ENCODE measurements around the gene CHSY3. TPM values are rescaled to one million over a fixed set of nuclear protein-coding genes. Genes with fewer than 3 reads are reported as not detected.

The CHSY3 gene
- total and polyA plus RNA-seq, 4 donors, result 3.5 to 32.5 (median 14.8) TPM

DNA sequence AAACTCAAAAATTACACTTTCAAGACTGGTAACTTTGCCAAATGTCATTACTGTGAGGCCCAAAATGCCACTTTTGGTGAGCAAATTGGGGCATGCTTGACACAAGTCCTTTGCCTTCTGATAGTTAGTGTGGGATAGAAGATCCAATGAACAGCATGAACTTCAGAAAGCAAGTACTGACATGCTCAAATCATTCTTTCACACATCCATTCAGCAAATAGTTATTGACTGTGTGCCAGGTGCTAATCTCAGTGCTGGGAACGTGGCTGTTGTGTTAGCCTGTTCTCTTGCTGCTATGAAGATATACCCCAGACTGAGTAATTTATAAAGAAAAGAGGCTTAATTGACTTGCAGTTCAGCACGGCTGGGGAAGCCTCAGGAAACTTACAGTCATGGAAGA is 247.0 kb downstream of the CHSY3 start:
- Histone ChIP-seq H3K36me3 (ENCODE audit: control insufficient read depth in 1 of 2, insufficient read depth in 2 of 2, low read length in 1 of 2) (no peaks in the 10 kb centered on the region), H3K27me3 (ENCODE audit: control insufficient read depth in 1 of 2, insufficient read depth in 2 of 2, low read length in 1 of 2) (no peaks in the 10 kb centered on the region), H3K4me1 (ENCODE audit: control insufficient read depth in 1 of 2, insufficient read depth in 2 of 2, low read length in 2 of 2) (peaks cover 2% of the 10 kb centered on the region in 2 donors), H3K9me3 (ENCODE audit: control insufficient read depth, low read length) (no peaks in the 10 kb centered on the region), H3K27ac (ENCODE audit: low read depth in 1 of 2, low read length in 2 of 2) (no peak overlapping the region), H3K4me3 (ENCODE audit: low read length in 2 of 2) (no peak overlapping the region)
- no peak for ATAC-seq (ENCODE audit: low FRiP score)
- intact Hi-C loops (cut with DNase I), result no loop called here
- WGBS, 2 donors, result 4% methylated on average over 2 of the region's 2 CpGs
- DNase-seq, result no peak

GRCh38 chr5:130155345-130156011 is 251.2 kb downstream of the CHSY3 start:
- Histone ChIP-seq H3K27ac (ENCODE audit: low read depth in 1 of 2, low read length in 2 of 2) (peak overlapping the region in 1 of 2 donors; percentile 90), H3K9me3 (ENCODE audit: control insufficient read depth, low read length) (no peaks in the 10 kb centered on the region), H3K4me3 (ENCODE audit: low read length in 2 of 2) (peak overlapping the region in 1 of 2 donors; percentile 26), H3K36me3 (ENCODE audit: control insufficient read depth in 1 of 2, insufficient read depth in 2 of 2, low read length in 1 of 2) (no peaks in the 10 kb centered on the region), H3K4me1 (ENCODE audit: control insufficient read depth in 1 of 2, insufficient read depth in 2 of 2, low read length in 2 of 2) (no peaks in the 10 kb centered on the region), H3K27me3 (ENCODE audit: control insufficient read depth in 1 of 2, insufficient read depth in 2 of 2, low read length in 1 of 2) (no peaks in the 10 kb centered on the region)
- ATAC-seq (ENCODE audit: low FRiP score) (no peak), DNase-seq (no peak)
- intact Hi-C loops (cut with DNase I), result no loop called here
- WGBS, 2 donors, result 5 to 7% methylated on average over 5 of the region's 5 CpGs

- 95 to 99% methylated on average over 3 of the region's 3 CpGs for WGBS, 2 donors
- H3K4me1 ChIP-seq (ENCODE audit: control insufficient read depth in 1 of 2, insufficient read depth in 2 of 2, low read length in 2 of 2), result no peaks in the 10 kb centered on the region
- H3K4me3 ChIP-seq (ENCODE audit: low read length in 2 of 2), result no peak overlapping the region
- no peaks in the 10 kb centered on the region for H3K9me3 ChIP-seq (ENCODE audit: control insufficient read depth, low read length)
- H3K27ac ChIP-seq (ENCODE audit: low read depth in 1 of 2, low read length in 2 of 2), result no peak overlapping the region
- ATAC-seq (ENCODE audit: low FRiP score) (no peak), DNase-seq (no peak)
- intact Hi-C loops (cut with DNase I), result no loop called here
- H3K27me3 ChIP-seq (ENCODE audit: control insufficient read depth in 1 of 2, insufficient read depth in 2 of 2, low read length in 1 of 2), result no peaks in the 10 kb centered on the region
- no peaks in the 10 kb centered on the region for H3K36me3 ChIP-seq (ENCODE audit: control insufficient read depth in 1 of 2, insufficient read depth in 2 of 2, low read length in 1 of 2)
Observed at GRCh38 chr5:130158036-130158435, 253.8 kb downstream of the CHSY3 start.

DNA sequence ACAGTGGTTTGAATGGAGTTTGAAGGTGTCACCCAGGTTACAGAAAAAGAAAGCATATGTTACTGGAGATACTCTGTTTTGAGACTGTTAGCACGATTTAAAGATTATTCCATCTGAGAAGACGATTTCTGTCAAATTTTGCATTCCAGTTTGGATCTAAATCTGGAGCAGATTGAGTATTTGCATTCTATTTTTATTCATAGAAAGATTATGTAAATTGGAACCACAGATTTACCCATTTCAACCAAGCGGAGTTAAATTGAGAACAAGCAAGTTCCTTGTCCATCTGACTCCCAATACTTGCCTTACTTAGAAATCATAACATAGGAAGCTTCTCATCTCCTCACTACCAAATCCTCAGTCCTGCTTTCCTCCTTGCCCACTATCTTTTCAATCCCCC is 255.7 kb downstream of the CHSY3 start:
- Histone ChIP-seq H3K4me1 (ENCODE audit: control insufficient read depth in 1 of 2, insufficient read depth in 2 of 2, low read length in 2 of 2) (no peaks in the 10 kb centered on the region), H3K9me3 (ENCODE audit: control insufficient read depth, low read length) (no peaks in the 10 kb centered on the region), H3K27me3 (ENCODE audit: control insufficient read depth in 1 of 2, insufficient read depth in 2 of 2, low read length in 1 of 2) (no peaks in the 10 kb centered on the region), H3K36me3 (ENCODE audit: control insufficient read depth in 1 of 2, insufficient read depth in 2 of 2, low read length in 1 of 2) (no peaks in the 10 kb centered on the region), H3K27ac (ENCODE audit: low read depth in 1 of 2, low read length in 2 of 2) (no peak overlapping the region), H3K4me3 (ENCODE audit: low read length in 2 of 2) (no peak overlapping the region)
- ATAC-seq (ENCODE audit: low FRiP score) (no peak), DNase-seq (no peak)
- intact Hi-C loops (cut with DNase I), result no loop called here
- WGBS, 2 donors, result 84 to 85% methylated on average over 3 of the region's 3 CpGs

DNA sequence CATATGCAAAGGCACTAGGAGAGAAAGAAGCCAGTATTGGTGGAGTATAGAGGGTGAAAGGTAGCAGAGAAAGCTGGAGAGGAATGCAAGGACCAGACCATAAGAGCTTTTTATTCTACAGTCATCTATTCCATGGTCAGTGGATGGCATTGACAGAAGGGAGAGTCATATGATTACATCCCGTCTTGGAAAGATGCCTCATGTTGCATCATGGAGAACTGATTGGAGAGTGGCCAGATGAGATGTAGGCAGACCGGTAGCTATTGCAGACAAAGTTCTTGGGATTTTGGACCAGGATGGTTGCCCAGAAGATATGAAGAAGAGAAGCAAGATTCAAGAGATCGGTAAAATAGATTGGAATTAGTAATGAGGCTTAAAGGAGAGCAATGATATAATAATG is 260.7 kb downstream of the CHSY3 start:
- H3K27me3 ChIP-seq (ENCODE audit: control insufficient read depth in 1 of 2, insufficient read depth in 2 of 2, low read length in 1 of 2), result no peaks in the 10 kb centered on the region
- peaks cover 1 to 4% of the 10 kb centered on the region in 2 donors for H3K4me1 ChIP-seq (ENCODE audit: control insufficient read depth in 1 of 2, insufficient read depth in 2 of 2, low read length in 2 of 2)
- DNase-seq, result no peak
- no peak for ATAC-seq (ENCODE audit: low FRiP score)
- H3K9me3 ChIP-seq (ENCODE audit: control insufficient read depth, low read length), result no peaks in the 10 kb centered on the region
- intact Hi-C loops (cut with DNase I), result no loop called here
- no peak overlapping the region for H3K27ac ChIP-seq (ENCODE audit: low read depth in 1 of 2, low read length in 2 of 2)
- H3K36me3 ChIP-seq (ENCODE audit: control insufficient read depth in 1 of 2, insufficient read depth in 2 of 2, low read length in 1 of 2), result no peaks in the 10 kb centered on the region
- H3K4me3 ChIP-seq (ENCODE audit: low read length in 2 of 2), result no peak overlapping the region
- 79 to 81% methylated on average over 3 of the region's 3 CpGs for whole genome bisulfite sequencing, 2 donors

DNA sequence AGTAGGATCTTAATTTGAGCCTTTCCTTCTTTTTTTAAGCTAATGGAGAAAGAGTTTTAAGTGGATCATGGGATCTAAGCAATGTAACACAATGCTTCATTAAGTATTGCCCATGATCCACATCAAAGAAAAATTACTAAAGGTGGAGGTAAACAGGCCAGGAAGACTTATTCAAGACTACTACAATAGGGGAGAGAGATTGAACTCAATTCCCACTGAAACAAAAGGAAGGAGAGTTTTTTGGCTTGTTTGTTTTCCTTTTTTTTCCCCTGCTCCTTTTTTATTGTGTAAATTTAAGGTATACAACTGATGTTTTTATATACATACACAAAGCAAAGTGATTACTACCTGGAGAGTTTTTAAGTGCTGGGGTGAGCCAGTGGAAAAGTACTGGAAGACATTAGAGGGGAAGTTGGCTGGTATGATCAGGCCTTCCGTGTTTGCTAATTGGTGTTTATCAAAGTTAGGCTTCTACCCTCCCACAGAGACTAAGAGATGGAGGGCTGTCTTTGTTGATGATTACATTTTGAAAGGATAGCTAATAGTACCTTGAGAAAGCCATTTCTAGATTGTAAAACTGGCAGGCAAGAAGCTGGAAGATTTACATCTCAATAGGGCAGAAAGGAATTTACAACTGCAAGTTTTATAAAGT is 262.7 kb downstream of the CHSY3 start:
- no peak for ATAC-seq (ENCODE audit: low FRiP score)
- no peak overlapping the region for H3K27ac ChIP-seq (ENCODE audit: low read depth in 1 of 2, low read length in 2 of 2)
- no peak for DNase-seq
- H3K4me1 ChIP-seq (ENCODE audit: control insufficient read depth in 1 of 2, insufficient read depth in 2 of 2, low read length in 2 of 2), result peaks cover 1 to 4% of the 10 kb centered on the region in 2 donors
- no peak overlapping the region for H3K4me3 ChIP-seq (ENCODE audit: low read length in 2 of 2)
- no peaks in the 10 kb centered on the region for H3K27me3 ChIP-seq (ENCODE audit: control insufficient read depth in 1 of 2, insufficient read depth in 2 of 2, low read length in 1 of 2)
- WGBS, 2 donors, result 79% methylated on average over 1 of the region's 1 CpG
- no peaks in the 10 kb centered on the region for H3K9me3 ChIP-seq (ENCODE audit: control insufficient read depth, low read length)
- no peaks in the 10 kb centered on the region for H3K36me3 ChIP-seq (ENCODE audit: control insufficient read depth in 1 of 2, insufficient read depth in 2 of 2, low read length in 1 of 2)
- intact Hi-C loops (cut with DNase I), result no loop called here

- Histone ChIP-seq H3K9me3 (ENCODE audit: control insufficient read depth, low read length) (no peaks in the 10 kb centered on the region), H3K27ac (ENCODE audit: low read depth in 1 of 2, low read length in 2 of 2) (no peak overlapping the region), H3K36me3 (ENCODE audit: control insufficient read depth in 1 of 2, insufficient read depth in 2 of 2, low read length in 1 of 2) (no peaks in the 10 kb centered on the region), H3K27me3 (ENCODE audit: control insufficient read depth in 1 of 2, insufficient read depth in 2 of 2, low read length in 1 of 2) (no peaks in the 10 kb centered on the region), H3K4me3 (ENCODE audit: low read length in 2 of 2) (no peak overlapping the region), H3K4me1 (ENCODE audit: control insufficient read depth in 1 of 2, insufficient read depth in 2 of 2, low read length in 2 of 2) (peaks cover 1 to 4% of the 10 kb centered on the region in 2 donors)
- intact Hi-C loops (cut with DNase I), result no loop called here
- 5 to 6% methylated on average over 4 of the region's 4 CpGs for WGBS, 2 donors
- DNase-seq (no peak), ATAC-seq (ENCODE audit: low FRiP score) (peak; percentile 48)
Observed at GRCh38 chr5:130168211-130168610, 263.9 kb downstream of the CHSY3 start.

- intact Hi-C loops (cut with DNase I), result no loop called here
- peaks cover 1 to 4% of the 10 kb centered on the region in 2 donors for H3K4me1 ChIP-seq (ENCODE audit: control insufficient read depth in 1 of 2, insufficient read depth in 2 of 2, low read length in 2 of 2)
- no peaks in the 10 kb centered on the region for H3K36me3 ChIP-seq (ENCODE audit: control insufficient read depth in 1 of 2, insufficient read depth in 2 of 2, low read length in 1 of 2)
- no peak overlapping the region for H3K4me3 ChIP-seq (ENCODE audit: low read length in 2 of 2)
- no peaks in the 10 kb centered on the region for H3K27me3 ChIP-seq (ENCODE audit: control insufficient read depth in 1 of 2, insufficient read depth in 2 of 2, low read length in 1 of 2)
- H3K9me3 ChIP-seq (ENCODE audit: control insufficient read depth, low read length), result no peaks in the 10 kb centered on the region
- no peak overlapping the region for H3K27ac ChIP-seq (ENCODE audit: low read depth in 1 of 2, low read length in 2 of 2)
- DNase-seq, result no peak
- no peak for ATAC-seq (ENCODE audit: low FRiP score)
Observed at GRCh38 chr5:130171699-130172098, 267.4 kb downstream of the CHSY3 start.

DNA sequence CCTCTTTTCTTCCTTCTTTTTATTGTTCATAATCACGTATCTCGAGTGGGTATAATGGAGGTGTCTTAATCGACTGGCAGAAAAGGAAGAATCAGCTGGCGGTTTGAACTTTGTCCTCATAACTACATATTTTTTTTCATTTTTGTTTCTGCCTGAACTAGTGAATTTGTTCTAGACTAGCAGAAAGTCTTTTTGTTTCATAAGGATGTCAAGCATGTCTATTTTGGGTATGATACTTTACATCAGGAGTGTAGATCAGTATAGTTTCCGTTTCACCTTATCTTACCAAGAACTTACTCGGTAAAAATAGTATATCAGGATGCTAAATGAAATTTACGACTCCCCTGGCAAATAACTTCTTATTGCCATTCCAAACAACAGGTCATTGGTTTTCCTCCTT is 278.9 kb downstream of the CHSY3 start:
- Histone ChIP-seq H3K36me3 (ENCODE audit: control insufficient read depth in 1 of 2, insufficient read depth in 2 of 2, low read length in 1 of 2) (peaks cover 0 to 3% of the 10 kb centered on the region in 2 donors), H3K9me3 (ENCODE audit: control insufficient read depth, low read length) (no peaks in the 10 kb centered on the region), H3K4me3 (ENCODE audit: low read length in 2 of 2) (no peak overlapping the region), H3K27ac (ENCODE audit: low read depth in 1 of 2, low read length in 2 of 2) (no peak overlapping the region), H3K4me1 (ENCODE audit: control insufficient read depth in 1 of 2, insufficient read depth in 2 of 2, low read length in 2 of 2) (no peaks in the 10 kb centered on the region), H3K27me3 (ENCODE audit: control insufficient read depth in 1 of 2, insufficient read depth in 2 of 2, low read length in 1 of 2) (no peaks in the 10 kb centered on the region)
- DNase-seq (no peak), ATAC-seq (ENCODE audit: low FRiP score) (no peak)
- WGBS, 2 donors, result 88 to 91% methylated on average over 7 of the region's 7 CpGs
- intact Hi-C loops (cut with DNase I), result no loop called here

Data from aorta (tissue), 5 donors.